Esophagus muscularis mucosa (tissue), 4 donors: ENCODE measurements around the gene LIPN. TPM values are rescaled to one million over a fixed set of nuclear protein-coding genes. Genes with fewer than 3 reads are reported as not detected.

ENCODE experiments used
- DNase-seq: peaks from one replicate; pipeline ENCODE4 v3.0.0-alpha.2; 2017; ENCODE audit errors: extremely low spot score
- H3K27ac ChIP-seq, 4 donors: fragments of 200-600 bp; sonication (generic); replicated peaks in 1 of 4; 1 replicate in 3 of 4; 2 replicates in 1 of 4; pipeline ENCODE4 v1.5.1; 2016 to 2019; ENCODE audit warnings: mild to moderate bottlenecking in 1 of 4
- H3K27me3 ChIP-seq, 4 donors: fragments of 200-600 bp; sonication (generic); one replicate each; pipeline versions ENCODE4 v1.5.1 to v1.6.0; 2016 to 2019
- H3K36me3 ChIP-seq, 4 donors: fragments of 200-600 bp; sonication (generic); one replicate each; pipeline ENCODE4 v1.5.1; 2016 to 2019
- H3K4me1 ChIP-seq, 4 donors: fragments of 200-600 bp; sonication (generic); one replicate each; pipeline ENCODE4 v1.5.1; 2016 to 2019
- H3K4me3 ChIP-seq, 4 donors: fragments of 200-600 bp; sonication (generic); 1 replicate in 2 of 4; 2 replicates in 2 of 4; pipeline ENCODE4 v1.5.1; 2016 to 2019; ENCODE audit warnings: mild to moderate bottlenecking in 4 of 4, moderate library complexity in 1 of 4
- H3K9me3 ChIP-seq, 4 donors: fragments of 200-600 bp; sonication (generic); 1 replicate in 3 of 4; 2 replicates in 1 of 4; pipeline ENCODE4 v1.5.1; 2016 to 2019
- CTCF ChIP-seq, 3 experiments: fragments of 200-600 bp in 2 of 3; fragments of 450-650 bp in 1 of 3; sonication (generic) in 2 of 3; IDR thresholded peaks; one replicate each; pipeline ENCODE4 v1.5.1; 2017 to 2019; ENCODE audit warnings: antibody characterized with exemption in 3 of 3, mild to moderate bottlenecking in 2 of 3, moderate library complexity in 1 of 3
- EP300 ChIP-seq: sonication (generic); formaldehyde crosslinking; IDR thresholded peaks from one replicate; pipeline ENCODE4 v1.6.1; 2017; ENCODE audit warnings: antibody characterized with exemption
- POLR2A ChIP-seq: fragments of 450-650 bp; IDR thresholded peaks from one replicate; pipeline ENCODE4 v1.6.1; 2017; ENCODE audit warnings: antibody characterized with exemption, moderate library complexity, mild to moderate bottlenecking, low read depth
- POLR2AphosphoS5 ChIP-seq, 2 donors: sonication (generic); formaldehyde crosslinking; IDR thresholded peaks; one replicate each; pipeline ENCODE4 v1.6.1; 2017; ENCODE audit warnings: antibody characterized with exemption in 2 of 2
- WGBS: methylation state at CpG from one replicate; pipeline ENCODE4 v1.1.5; 2018; 5-methylcytosine and 5-hydroxymethylcytosine counted together
- intact Hi-C: fragments of 100-400 bp; cut with DNase I; formaldehyde crosslinking; loops from one replicate; pipeline ENCODE4 v1.15.1; 2023
- total RNA-seq, 4 donors: library from RNA; depleted of rRNA; stranded (reverse); fragments of >200 nt; gene quantifications; one replicate each; pipeline versions ENCODE4 v1.1.0 to v1.2.1, GENCODE V29; 2016

Gene LIPN
- total RNA-seq, 4 donors from 2014 or later = 0.33 TPM; not detected in 3

- no peak for DNase-seq
- 52% methylated on average over 2 of the region's 2 CpGs for WGBS
- TF ChIP-seq EP300 = no peak
- no peak for TF ChIP-seq POLR2A
- TF ChIP-seq POLR2AphosphoS5 (IDR thresholded peaks at IDR 0.05) = no peak
- TF ChIP-seq CTCF (IDR thresholded peaks at IDR 0.05) = no peak
- intact Hi-C loops = loop anchor here (10.0 kb wide), 1 partner anchor 221 kb away; the partner anchor contains the start of genes LIPJ and RNLS
- Histone ChIP-seq H3K36me3 (no peaks in the 10 kb centered on the region), H3K4me1 (no peaks in the 10 kb centered on the region), H3K27me3 (peaks cover 0 to 4% (median 0%) of the 10 kb centered on the region in 4 donors), H3K9me3 (no peaks in the 10 kb centered on the region), H3K4me3 (no peak overlapping the region), H3K27ac (no peak overlapping the region)
These were observed 45.5 kb downstream of the LIPN start for GRCh38 chr10:88805361-88805760.

- Histone ChIP-seq H3K27ac (no peak overlapping the region), H3K4me3 (no peak overlapping the region), H3K4me1 (no peaks in the 10 kb centered on the region), H3K9me3 (no peaks in the 10 kb centered on the region), H3K36me3 (no peaks in the 10 kb centered on the region), H3K27me3 (peaks cover 0 to 4% (median 0%) of the 10 kb centered on the region in 4 donors)
- no peak for TF ChIP-seq CTCF (IDR thresholded peaks at IDR 0.05)
- no peak for TF ChIP-seq POLR2A
- TF ChIP-seq EP300 = no peak
- no peak for TF ChIP-seq POLR2AphosphoS5 (IDR thresholded peaks at IDR 0.05)
- 85% methylated on average over 3 of the region's 3 CpGs for WGBS
- intact Hi-C loops = loop anchor here (10.0 kb wide), 1 partner anchor 221 kb away; the partner anchor contains the start of genes LIPJ and RNLS
- no peak for DNase-seq
These were observed 46.1 kb downstream of the LIPN start for GRCh38 chr10:88805924-88806323.

- Histone ChIP-seq H3K27ac (no peak overlapping the region), H3K27me3 (peaks cover 0 to 4% (median 0%) of the 10 kb centered on the region in 4 donors), H3K4me1 (no peaks in the 10 kb centered on the region), H3K9me3 (no peaks in the 10 kb centered on the region), H3K36me3 (no peaks in the 10 kb centered on the region), H3K4me3 (no peak overlapping the region)
- TF ChIP-seq CTCF (IDR thresholded peaks at IDR 0.05) (no peak), EP300 (no peak), POLR2AphosphoS5 (IDR thresholded peaks at IDR 0.05) (no peak), POLR2A (no peak)
- WGBS = 76% methylated on average over 4 of the region's 4 CpGs
- intact Hi-C loops = loop anchor here (10.0 kb wide), 1 partner anchor 225 kb away; the partner anchor contains the start of genes LIPJ and RNLS
- DNase-seq = peak; percentile 14
These were observed 49.8 kb downstream of the LIPN start for GRCh38 chr10:88809621-88810020.

DNA sequence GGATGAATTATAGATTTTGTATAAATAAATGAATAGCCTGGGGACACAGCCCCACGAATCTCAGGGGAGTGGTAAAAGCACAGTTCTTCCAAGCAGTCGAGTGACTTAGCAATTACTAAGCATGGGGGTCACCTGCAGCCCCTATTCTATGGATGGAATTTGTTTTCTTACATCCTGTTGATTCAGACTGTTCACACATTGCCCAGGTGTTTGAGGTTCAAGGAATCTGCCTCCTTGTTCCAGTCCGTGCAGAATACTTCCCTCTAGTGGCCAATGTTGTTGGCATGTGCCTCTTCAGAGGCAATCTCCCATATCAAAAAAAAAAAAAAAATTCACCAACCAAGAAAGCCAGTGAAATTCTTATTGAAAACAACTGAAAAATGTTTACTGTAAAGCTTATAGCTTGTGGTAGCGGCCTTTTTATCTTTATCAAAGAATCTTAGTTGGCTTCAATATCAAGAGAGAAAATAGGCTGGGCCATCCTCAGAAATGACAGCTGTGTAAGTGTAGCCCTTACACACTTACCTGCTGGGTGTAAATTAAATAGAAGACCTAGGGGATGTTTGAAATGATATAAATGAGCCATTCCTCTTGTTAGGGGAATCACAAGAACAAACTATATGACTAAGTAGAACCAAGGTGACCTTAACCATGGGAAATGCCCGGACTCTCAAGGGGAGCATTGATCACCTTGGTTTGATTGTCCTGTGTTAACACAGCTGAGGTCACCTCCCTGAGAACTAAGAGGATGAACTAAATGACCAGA is 50.6 kb downstream of the LIPN start:
- TF ChIP-seq EP300 (no peak), CTCF (IDR thresholded peaks at IDR 0.05) (peak; percentile 34 to 67 (median 43))
- WGBS = 43% methylated on average over 5 of the region's 5 CpGs
- peak; percentile 42 for DNase-seq
- intact Hi-C loops = no loop called here
- H3K9me3 ChIP-seq = no peaks in the 10 kb centered on the region
- no peaks in the 10 kb centered on the region for H3K4me1 ChIP-seq
- no peak overlapping the region for H3K4me3 ChIP-seq
- H3K27ac ChIP-seq = no peak overlapping the region
- peaks cover 0 to 4% (median 0%) of the 10 kb centered on the region in 4 donors for H3K27me3 ChIP-seq
- no peaks in the 10 kb centered on the region for H3K36me3 ChIP-seq
